AG09309 (cell line): ENCODE data around the gene SDR9C7.
"Not testable (repeated sequence)": the region's sequence is repeated elsewhere in the genome, so short reads cannot be mapped to it uniquely, and the experiment has no call there.

Experiments used
- DNase-seq: peaks from one replicate; pipeline ENCODE4 v3.0.0-alpha.2; 2010; ENCODE audit warnings: low read depth
- H3K4me3 ChIP-seq: 2 replicates; pipeline ENCODE4 v1.5.1; 2011; ENCODE audit warnings: mild to moderate bottlenecking, low read depth, low read length, moderate library complexity; ENCODE audit not compliant: control insufficient read depth
- CTCF ChIP-seq: IDR thresholded peaks from 2 replicates; pipeline ENCODE4 v1.5.1; 2011; ENCODE audit warnings: mild to moderate bottlenecking, low read depth, low read length, inconsistent platforms; ENCODE audit not compliant: insufficient read depth, control insufficient read depth; ENCODE audit errors: missing control alignments

The SDR9C7 gene

GRCh38 chr12:56880125-56880992, 53.8 kb downstream of the SDR9C7 start:
- no peak for DNase-seq
- no peak overlapping the region for H3K4me3 ChIP-seq
- no peak for TF ChIP-seq CTCF

DNA sequence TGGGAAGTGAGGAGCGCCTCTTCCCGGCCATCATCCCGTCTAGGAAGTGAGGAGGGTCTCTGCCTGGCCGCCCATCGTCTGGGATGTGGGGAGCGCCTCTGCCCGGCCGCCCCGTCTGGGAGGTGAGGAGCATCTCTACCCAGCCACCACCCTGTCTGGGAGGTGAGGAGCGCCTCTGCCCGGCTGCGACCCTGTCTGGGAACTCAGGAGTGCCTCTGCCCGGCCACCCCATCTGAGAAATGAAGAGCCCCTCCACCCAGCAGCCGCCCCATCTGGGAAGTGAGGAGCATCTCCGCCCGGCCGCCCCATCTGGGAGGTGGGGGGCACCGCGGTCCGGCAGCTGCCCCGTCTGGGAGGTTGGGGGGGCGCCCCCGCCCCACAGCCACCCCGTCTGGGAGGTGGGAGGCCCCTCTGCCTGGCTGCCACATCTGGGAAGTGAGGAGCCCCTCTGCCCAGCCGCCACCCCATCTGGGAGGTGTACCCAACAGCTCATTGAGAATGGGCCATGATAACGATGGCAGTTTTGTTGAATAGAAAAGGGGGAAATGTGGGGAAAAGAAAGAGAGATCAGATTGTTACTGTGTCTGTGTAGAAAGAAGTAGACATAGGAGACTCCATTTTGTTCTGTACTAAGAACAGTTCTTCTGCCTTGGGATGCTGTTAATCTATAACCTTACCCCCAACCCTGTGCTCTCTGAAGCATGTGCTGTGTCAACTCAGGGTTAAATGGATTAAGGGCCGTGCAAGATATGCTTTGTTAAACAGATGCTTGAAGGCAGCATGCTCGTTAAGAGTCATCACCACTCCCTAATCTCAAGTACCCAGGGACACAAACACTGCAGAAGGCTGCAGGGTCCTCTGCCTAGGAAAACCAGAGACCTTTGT, 54.7 kb downstream of the SDR9C7 start:
- not testable (repeated sequence) for DNase-seq, H3K4me3 ChIP-seq

DNA sequence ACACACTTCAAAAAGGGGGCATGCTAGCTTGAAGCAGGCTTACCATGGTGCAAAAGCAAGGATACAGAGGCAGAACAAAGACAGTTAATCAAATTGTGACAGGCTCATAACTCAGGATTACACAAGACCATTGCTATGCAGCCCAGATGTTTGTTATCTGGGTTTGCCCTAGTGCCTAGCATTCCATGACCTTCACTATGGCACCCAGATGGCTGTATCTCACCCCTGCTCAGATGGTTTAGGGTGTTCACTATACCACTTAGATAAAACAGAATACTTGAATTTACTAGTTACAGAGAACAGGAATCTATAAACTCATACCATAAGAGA, 56.2 kb downstream of the SDR9C7 start:
- no peak for TF ChIP-seq CTCF
- no peak for DNase-seq
- H3K4me3 ChIP-seq: no peak overlapping the region

GRCh38 chr12:56877195-56878009, 56.8 kb downstream of the SDR9C7 start:
- TF ChIP-seq CTCF: no peak
- no peak overlapping the region for H3K4me3 ChIP-seq
- DNase-seq: no peak

- DNase-seq: no peak
- TF ChIP-seq CTCF: no peak
Measured at GRCh38 chr12:56874821-56875220, 59.4 kb downstream of the SDR9C7 start.

GRCh38 chr12:56873382-56873781, 60.8 kb downstream of the SDR9C7 start:
- no peak for DNase-seq
- no peak overlapping the region for H3K4me3 ChIP-seq
- no peak for TF ChIP-seq CTCF

More at GRCh38 chr12:56874821-56875220, 59.4 kb downstream of the SDR9C7 start:
- H3K4me3 ChIP-seq: no peak overlapping the region
